HEK293 (cell line): ENCODE results near the gene MGAT4B.

ENCODE experiments used
- ATF2 ChIP-seq: fragments of 450-650 bp; formaldehyde crosslinking; IDR thresholded peaks from 2 replicates; pipeline ENCODE4 v1.5.1; 2016; ENCODE audit warnings: missing biosample characterization, missing genetic modification characterization, low read depth
- CTCF ChIP-seq: fragments of 450-650 bp; formaldehyde crosslinking; IDR thresholded peaks from 2 replicates; pipeline ENCODE4 v1.5.1; 2016; ENCODE audit warnings: missing biosample characterization, missing genetic modification characterization
- HOXD13 ChIP-seq: sonication (generic); formaldehyde crosslinking; IDR thresholded peaks from 2 replicates; pipeline ENCODE4 v1.8.0; 2022; ENCODE audit warnings: missing genetic modification reagents, borderline replicate concordance
- KLF1 ChIP-seq: fragments of 450-650 bp; formaldehyde crosslinking; IDR thresholded peaks from 2 replicates; pipeline ENCODE4 v1.5.1; 2016; ENCODE audit warnings: missing biosample characterization, missing genetic modification characterization
- REPIN1 ChIP-seq: fragments of 450-650 bp; formaldehyde crosslinking; IDR thresholded peaks from 2 replicates; pipeline ENCODE4 v1.5.1; 2017; ENCODE audit warnings: missing biosample characterization, missing genetic modification characterization, low read depth
- YY1 ChIP-seq: fragments of 450-650 bp; formaldehyde crosslinking; IDR thresholded peaks from 2 replicates; pipeline ENCODE4 v1.5.1; 2018; ENCODE audit warnings: missing biosample characterization, missing genetic modification characterization
- ZBTB21 ChIP-seq: fragments of 450-650 bp; formaldehyde crosslinking; IDR thresholded peaks from 2 replicates; pipeline ENCODE4 v1.5.1; 2017; ENCODE audit warnings: missing biosample characterization, missing genetic modification characterization
- ZBTB48 ChIP-seq: fragments of 450-650 bp; formaldehyde crosslinking; IDR thresholded peaks from 2 replicates; pipeline ENCODE4 v1.5.1; 2016; ENCODE audit warnings: missing biosample characterization, missing genetic modification characterization
- ZNF114 ChIP-seq: fragments of 450-650 bp; formaldehyde crosslinking; IDR thresholded peaks from 2 replicates; pipeline ENCODE4 v1.5.0; 2017; ENCODE audit warnings: missing biosample characterization, missing genetic modification characterization
- ZNF19 ChIP-seq: fragments of 450-650 bp; formaldehyde crosslinking; IDR thresholded peaks from 2 replicates; pipeline ENCODE4; 2016; ENCODE audit warnings: missing biosample characterization, missing genetic modification characterization, low read depth
- ZNF239 ChIP-seq: fragments of 450-650 bp; formaldehyde crosslinking; IDR thresholded peaks from 2 replicates; pipeline ENCODE4 v1.5.1; 2016; ENCODE audit warnings: missing biosample characterization, missing genetic modification characterization
- ZNF530 ChIP-seq: fragments of 450-650 bp; formaldehyde crosslinking; IDR thresholded peaks from 2 replicates; pipeline ENCODE4 v1.5.1; 2016; ENCODE audit warnings: low read depth, missing biosample characterization, missing genetic modification characterization
- ZNF692 ChIP-seq: fragments of 450-650 bp; formaldehyde crosslinking; IDR thresholded peaks from 2 replicates; pipeline ENCODE4 v1.5.1; 2016; ENCODE audit warnings: missing biosample characterization, missing genetic modification characterization
- TF ChIP-seq, protein P1 (sequence below): fragments of 450-650 bp; formaldehyde crosslinking; IDR thresholded peaks from 2 replicates; pipeline ENCODE4 v1.5.1; 2017; ENCODE audit warnings: missing biosample characterization, missing genetic modification characterization

- TF ChIP-seq HOXD13 (CRISPR knock-in tag), result no peak
- TF ChIP-seq ZNF114 (tag by site-specific recombination), result no peak
- TF ChIP-seq ZNF239 (tag by site-specific recombination), result no peak
- no peak for TF ChIP-seq YY1
- TF ChIP-seq REPIN1 (tag by site-specific recombination), result no peak
- no peak for TF ChIP-seq CTCF (tag by site-specific recombination)
- TF ChIP-seq, protein P1, sequence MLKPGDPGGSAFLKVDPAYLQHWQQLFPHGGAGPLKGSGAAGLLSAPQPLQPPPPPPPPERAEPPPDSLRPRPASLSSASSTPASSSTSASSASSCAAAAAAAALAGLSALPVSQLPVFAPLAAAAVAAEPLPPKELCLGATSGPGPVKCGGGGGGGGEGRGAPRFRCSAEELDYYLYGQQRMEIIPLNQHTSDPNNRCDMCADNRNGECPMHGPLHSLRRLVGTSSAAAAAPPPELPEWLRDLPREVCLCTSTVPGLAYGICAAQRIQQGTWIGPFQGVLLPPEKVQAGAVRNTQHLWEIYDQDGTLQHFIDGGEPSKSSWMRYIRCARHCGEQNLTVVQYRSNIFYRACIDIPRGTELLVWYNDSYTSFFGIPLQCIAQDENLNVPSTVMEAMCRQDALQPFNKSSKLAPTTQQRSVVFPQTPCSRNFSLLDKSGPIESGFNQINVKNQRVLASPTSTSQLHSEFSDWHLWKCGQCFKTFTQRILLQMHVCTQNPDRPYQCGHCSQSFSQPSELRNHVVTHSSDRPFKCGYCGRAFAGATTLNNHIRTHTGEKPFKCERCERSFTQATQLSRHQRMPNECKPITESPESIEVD (tag by site-specific recombination), result no peak
- TF ChIP-seq ATF2 (tag by site-specific recombination), result no peak
- TF ChIP-seq ZBTB21, result no peak
- no peak for TF ChIP-seq ZNF692
- no peak for TF ChIP-seq KLF1 (tag by site-specific recombination)
- TF ChIP-seq ZNF19 (tag by site-specific recombination), result no peak
- TF ChIP-seq ZNF530 (tag by site-specific recombination), result no peak
- no peak for TF ChIP-seq ZBTB48 (tag by site-specific recombination)
Measured at GRCh38 chr5:179805070-179805528, 1.6 kb downstream of the MGAT4B start.
